Activated CD8-positive, alpha-beta T cell treated with anti-CD3 and anti-CD28 coated beads for 36 hours (primary cell): ENCODE results near the gene RNF157. TPM values are rescaled to one million over a fixed set of nuclear protein-coding genes. Genes with fewer than 3 reads are reported as not detected.
A peak's percentile ranks its signal among the peaks of the same experiment; 100 is the strongest.
"Not testable (repeated sequence)": the region's sequence is repeated elsewhere in the genome, so short reads cannot be mapped to it uniquely, and the experiment has no call there.

Experiments
- ATAC-seq: fragments of 200-7000 bp; cut with Tn5 transposase; one replicate; pipeline ENCODE4 v1.10.0; 2021; ENCODE audit warnings: mild to moderate bottlenecking, moderate library complexity
- CTCF ChIA-PET: fragments of 350-600 bp; sonication (Branson Sonifier 250); formaldehyde crosslinking; loops from one replicate; lab custom pipeline; 2021; ENCODE audit warnings: antibody characterized with exemption; lab: Charles Lee
- POLR2A ChIA-PET: fragments of 350-600 bp; sonication (Branson Sonifier 250); formaldehyde crosslinking; loops from one replicate; lab custom pipeline; 2021; ENCODE audit warnings: antibody characterized with exemption; lab: Charles Lee
- DNase-seq: peaks from one replicate; pipeline ENCODE4 v3.0.0-alpha.2; 2020
- H3K27ac Mint-ChIP-seq: one replicate; pipeline ENCODE4 v1.8.0; 2021; ENCODE audit warnings: mild to moderate bottlenecking, mixed read lengths
- H3K27me3 Mint-ChIP-seq: one replicate; pipeline ENCODE4 v1.8.0; 2021; ENCODE audit warnings: mixed read lengths
- H3K36me3 Mint-ChIP-seq: one replicate; pipeline ENCODE4 v1.8.0; 2021; ENCODE audit warnings: low read depth, mixed read lengths
- H3K4me1 Mint-ChIP-seq: one replicate; pipeline ENCODE4 v1.8.0; 2021; ENCODE audit warnings: low read depth, mixed read lengths
- H3K4me3 Mint-ChIP-seq: one replicate; pipeline ENCODE4 v1.8.0; 2021; ENCODE audit warnings: mild to moderate bottlenecking, moderate library complexity, mixed read lengths
- H3K9me3 Mint-ChIP-seq: one replicate; pipeline ENCODE4 v1.8.0; 2021; ENCODE audit warnings: mixed read lengths
- intact Hi-C: fragments of 100-400 bp; cut with micrococcal nuclease; formaldehyde crosslinking; loops from one replicate; pipeline ENCODE4 v1.10.0; 2022
- total RNA-seq, 2 experiments: library from RNA; stranded (reverse); gene quantifications; one replicate each; pipeline ENCODE4 v1.2.3, GENCODE V29; 2021
- TF ChIP-seq, protein P1 (sequence below): fragments of 200-600 bp; IDR thresholded peaks from one replicate; pipeline ENCODE4 v1.8.0; 2022; ENCODE audit warnings: antibody characterized with exemption, mild to moderate bottlenecking

The RNF157 gene
- total RNA-seq, 2 experiments from 2014 or later, result 37.2 to 44.5 TPM

DNA sequence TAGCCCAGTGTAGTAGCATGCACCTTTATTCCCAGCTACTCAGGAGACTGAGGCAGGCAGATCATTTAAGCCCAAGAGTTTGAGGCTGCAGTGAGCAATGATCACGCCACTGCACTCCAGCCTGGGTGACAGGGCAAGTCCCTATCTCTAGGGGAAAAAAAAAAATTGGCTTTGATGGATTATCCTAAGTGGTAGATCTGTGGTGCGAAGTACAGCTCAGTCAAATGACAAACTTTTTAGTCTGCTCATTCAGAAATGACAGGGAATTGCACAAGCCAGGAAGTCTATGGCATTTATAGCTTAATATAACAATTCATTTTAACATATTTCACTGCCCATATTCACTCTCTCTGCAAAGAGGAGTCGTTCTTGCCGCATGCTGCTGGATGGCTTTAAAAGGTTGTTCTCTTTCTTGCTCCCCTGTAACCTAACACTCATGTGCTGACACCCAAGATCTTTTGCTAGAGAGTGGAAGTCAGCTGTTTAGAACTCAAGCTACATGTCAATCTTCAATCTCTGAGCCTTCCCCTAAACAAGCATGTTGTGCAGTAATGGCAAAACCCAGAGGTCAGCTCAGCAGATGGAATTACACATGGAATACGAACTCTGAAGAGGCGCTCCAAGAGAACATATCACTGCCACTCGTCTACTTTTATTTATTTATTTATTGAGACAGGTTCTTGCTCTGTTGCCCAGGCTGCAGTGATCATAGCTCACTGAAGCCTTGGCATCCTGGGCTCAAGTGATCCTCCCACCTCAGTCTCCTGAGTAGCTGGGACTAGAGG, 32.8 kb downstream of the RNF157 start:
- ChIA-PET POLR2A (interaction anchor here (0.6 to 2.9 kb wide), 5 partner anchors 9 to 67 kb away, joined by 3 to 14 read pairs (median 3); no protein-coding TSS in a partner anchor), CTCF (interaction anchor here (0.6 to 2.8 kb wide), 7 partner anchors 11 to 363 kb away, joined by 3 to 11 read pairs (median 3); no protein-coding TSS in a partner anchor)
- Mint-ChIP-seq H3K27me3 (no peaks in the 10 kb centered on the region), H3K36me3 (peaks cover 45% of the 10 kb centered on the region), H3K4me3 (no peak overlapping the region), H3K9me3 (no peaks in the 10 kb centered on the region), H3K27ac (peak overlapping the region; percentile 8), H3K4me1 (peaks cover 35% of the 10 kb centered on the region)
- no peak for ATAC-seq
- TF ChIP-seq, protein P1, sequence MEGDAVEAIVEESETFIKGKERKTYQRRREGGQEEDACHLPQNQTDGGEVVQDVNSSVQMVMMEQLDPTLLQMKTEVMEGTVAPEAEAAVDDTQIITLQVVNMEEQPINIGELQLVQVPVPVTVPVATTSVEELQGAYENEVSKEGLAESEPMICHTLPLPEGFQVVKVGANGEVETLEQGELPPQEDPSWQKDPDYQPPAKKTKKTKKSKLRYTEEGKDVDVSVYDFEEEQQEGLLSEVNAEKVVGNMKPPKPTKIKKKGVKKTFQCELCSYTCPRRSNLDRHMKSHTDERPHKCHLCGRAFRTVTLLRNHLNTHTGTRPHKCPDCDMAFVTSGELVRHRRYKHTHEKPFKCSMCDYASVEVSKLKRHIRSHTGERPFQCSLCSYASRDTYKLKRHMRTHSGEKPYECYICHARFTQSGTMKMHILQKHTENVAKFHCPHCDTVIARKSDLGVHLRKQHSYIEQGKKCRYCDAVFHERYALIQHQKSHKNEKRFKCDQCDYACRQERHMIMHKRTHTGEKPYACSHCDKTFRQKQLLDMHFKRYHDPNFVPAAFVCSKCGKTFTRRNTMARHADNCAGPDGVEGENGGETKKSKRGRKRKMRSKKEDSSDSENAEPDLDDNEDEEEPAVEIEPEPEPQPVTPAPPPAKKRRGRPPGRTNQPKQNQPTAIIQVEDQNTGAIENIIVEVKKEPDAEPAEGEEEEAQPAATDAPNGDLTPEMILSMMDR, result no peak
- intact Hi-C loops, result no loop called here
- DNase-seq, result no peak

DNA sequence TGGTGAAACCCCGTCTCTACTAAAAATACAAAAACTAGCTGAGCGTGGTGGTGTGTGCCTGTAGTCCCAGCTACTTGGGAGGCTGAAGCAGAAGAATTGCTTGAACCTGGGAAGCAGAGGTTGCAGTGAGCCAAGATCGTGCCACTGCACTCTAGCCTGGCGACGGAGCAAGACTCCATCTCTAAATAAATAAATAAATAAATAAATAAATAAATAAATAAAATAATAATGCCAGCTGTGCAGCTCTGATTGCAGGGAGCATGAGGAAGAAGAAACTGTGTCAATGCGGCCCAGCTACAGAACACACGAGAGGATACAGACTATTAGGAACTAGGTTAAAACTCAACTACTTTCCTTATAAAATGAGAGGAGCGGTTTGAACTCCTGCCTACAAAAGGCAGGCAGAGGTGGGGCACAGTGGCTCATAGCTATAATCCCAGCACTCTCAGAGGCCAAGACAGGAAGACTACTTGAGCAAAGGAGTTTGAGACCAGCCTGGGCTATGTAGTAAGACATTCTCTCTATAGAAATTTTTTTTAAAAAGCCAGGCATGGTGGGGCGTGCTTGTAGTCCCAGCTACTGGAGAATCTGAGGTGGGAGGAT, 34.6 kb downstream of the RNF157 start:
- H3K36me3 Mint-ChIP-seq, result peaks cover 38% of the 10 kb centered on the region
- POLR2A ChIA-PET, result interaction anchor here (0.6 to 2.9 kb wide), 4 partner anchors 12 to 64 kb away, joined by 3 to 14 read pairs (median 4); no protein-coding TSS in a partner anchor
- H3K27me3 Mint-ChIP-seq, intact Hi-C loops, H3K4me3 Mint-ChIP-seq, H3K9me3 Mint-ChIP-seq, DNase-seq, H3K27ac Mint-ChIP-seq, ATAC-seq: not testable (repeated sequence)
- CTCF ChIA-PET, result interaction anchor here (1.2 to 2.8 kb wide), 2 partner anchors 12 to 13 kb away, joined by 3 to 11 read pairs; no protein-coding TSS in a partner anchor
- peaks cover 43% of the 10 kb centered on the region for H3K4me1 Mint-ChIP-seq

DNA sequence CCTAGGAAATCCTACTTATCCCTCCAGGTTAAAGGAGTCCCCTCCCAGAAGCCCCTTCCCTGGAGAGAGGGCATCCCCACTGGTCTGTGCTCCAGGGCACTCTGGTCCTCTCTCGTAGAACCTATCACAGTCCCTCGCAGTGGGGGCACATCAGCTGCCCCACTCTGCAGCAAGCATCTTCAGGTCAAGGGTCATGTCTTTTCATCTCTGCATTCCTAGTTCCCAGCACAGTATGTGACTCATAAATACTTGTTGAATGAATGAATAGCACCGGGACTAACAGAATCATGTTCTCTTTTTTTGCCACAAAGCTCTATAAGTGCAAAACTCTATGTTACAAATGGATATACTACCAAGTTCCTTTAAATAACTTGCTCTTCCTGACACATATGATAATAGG, 36.0 kb downstream of the RNF157 start:
- TF ChIP-seq, protein P1, result no peak
- Mint-ChIP-seq H3K4me3 (no peak overlapping the region), H3K27me3 (no peaks in the 10 kb centered on the region), H3K9me3 (no peaks in the 10 kb centered on the region), H3K27ac (peak overlapping the region; percentile 23), H3K4me1 (peaks cover 50% of the 10 kb centered on the region), H3K36me3 (peaks cover 40% of the 10 kb centered on the region)
- no peak for DNase-seq
- intact Hi-C loops, result no loop called here
- POLR2A ChIA-PET, result interaction anchor here (0.6 kb wide), 1 partner anchor 64 kb away, joined by 5 read pairs; no protein-coding TSS in a partner anchor
- no peak for ATAC-seq
- CTCF ChIA-PET, result no interaction called here

DNA sequence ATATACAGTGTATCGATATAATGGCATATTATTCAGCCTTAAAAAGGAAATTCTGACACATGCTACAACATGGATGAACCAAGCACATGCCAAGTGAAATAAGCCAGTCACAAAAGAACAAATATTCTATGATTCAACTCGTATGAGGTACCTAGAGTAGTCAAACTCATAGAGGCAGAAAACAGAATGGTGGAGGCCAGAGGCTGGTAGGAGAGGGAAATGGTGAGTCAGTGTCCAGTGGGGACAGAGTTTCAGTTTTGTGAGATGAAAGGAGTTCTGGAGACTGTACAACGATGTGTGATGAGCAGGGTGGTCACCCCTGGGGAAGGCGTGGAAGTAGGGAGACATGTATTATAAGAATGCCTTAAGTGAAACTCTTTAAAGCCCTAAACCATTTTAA, 39.9 kb downstream of the RNF157 start:
- H3K27me3 Mint-ChIP-seq, result no peaks in the 10 kb centered on the region
- H3K36me3 Mint-ChIP-seq, result peaks cover 57% of the 10 kb centered on the region
- no peaks in the 10 kb centered on the region for H3K9me3 Mint-ChIP-seq
- POLR2A ChIA-PET, result interaction anchor here (1.7 kb wide), 1 partner anchor 72 kb away, joined by 7 read pairs; no protein-coding TSS in a partner anchor
- CTCF ChIA-PET, result no interaction called here
- peaks cover 56% of the 10 kb centered on the region for H3K4me1 Mint-ChIP-seq
- intact Hi-C loops, result no loop called here
- DNase-seq (peak; percentile 54), ATAC-seq (peak; percentile 42)
- TF ChIP-seq, protein P1, result no peak
- peak overlapping the region; percentile 91 for H3K27ac Mint-ChIP-seq
- H3K4me3 Mint-ChIP-seq, result no peak overlapping the region

DNA sequence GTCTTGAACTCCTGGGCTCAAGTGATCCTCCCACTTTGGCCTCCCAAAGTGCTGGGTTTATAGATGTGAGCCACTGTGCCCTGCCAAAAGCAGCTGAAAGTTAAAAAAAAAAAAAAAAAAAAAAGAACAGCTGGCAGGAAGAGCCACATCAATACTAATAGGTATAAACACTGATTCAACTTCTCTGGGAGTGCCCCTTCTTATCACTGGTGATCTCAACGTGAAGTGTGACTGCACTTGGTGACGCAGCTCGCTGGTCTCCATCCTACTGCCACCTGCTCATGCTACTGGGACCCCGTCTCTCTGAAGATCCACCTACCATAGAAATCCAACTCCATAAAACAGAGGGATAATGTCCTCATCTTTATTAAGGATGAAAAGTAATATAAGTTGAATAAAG, 40.8 kb downstream of the RNF157 start:
- Mint-ChIP-seq H3K27ac (peak overlapping the region; percentile 91), H3K27me3 (no peaks in the 10 kb centered on the region), H3K9me3 (no peaks in the 10 kb centered on the region), H3K4me3 (no peak overlapping the region), H3K4me1 (peaks cover 63% of the 10 kb centered on the region), H3K36me3 (peaks cover 63% of the 10 kb centered on the region)
- peak; percentile 83 for DNase-seq
- ChIA-PET POLR2A (interaction anchor here (0.6 to 5.9 kb wide), 13 partner anchors 8 to 185 kb away, joined by 3 to 66 read pairs (median 3); partner anchors contain the start of gene SPHK1), CTCF (interaction anchor here (0.9 to 2.8 kb wide), 9 partner anchors 10 to 198 kb away, joined by 3 to 12 read pairs (median 4); partner anchors contain the start of gene UBALD2)
- TF ChIP-seq, protein P1, result no peak
- intact Hi-C loops, result loop anchor here (5.0 kb wide), 1 partner anchor 43 kb away; the partner anchor contains the start of gene RNF157
- ATAC-seq, result peak; percentile 95
